Measurements from ENCODE around the gene TENM3.

GRCh38 chr4:182699201-182699600 lies 456.0 kb downstream of the TENM3 start:
- no peak for TF ChIP-seq CTCF (IDR thresholded peaks at IDR 0.05)
- no peak for TF ChIP-seq POLR2A (IDR thresholded peaks at IDR 0.05)

Measured in testis (tissue), 2 donors.